ENCODE data around the gene DIO3. TPM values are rescaled to one million over a fixed set of nuclear protein-coding genes. Genes with fewer than 3 reads are reported as not detected.
"Not testable (repeated sequence)": the region's sequence is repeated elsewhere in the genome, so short reads cannot be mapped to it uniquely, and the experiment has no call there.

DIO3 gene
- total RNA-seq, 2 donors from 2014 or later = not detected

GRCh38 chr14:101559624-101560533 is 1.4 kb upstream of the DIO3 start:
- peaks cover 17% of the 10 kb centered on the region for H3K36me3 Mint-ChIP-seq (ENCODE audit: low read depth)
- H3K27ac Mint-ChIP-seq = no peak overlapping the region
- H3K4me3 Mint-ChIP-seq = no peak overlapping the region
- H3K27me3 Mint-ChIP-seq = peaks cover 26% of the 10 kb centered on the region
- H3K9me3 Mint-ChIP-seq = no peaks in the 10 kb centered on the region
- ATAC-seq (replicated peaks) = no peak
- no peaks in the 10 kb centered on the region for H3K4me1 Mint-ChIP-seq

- no peak overlapping the region for H3K4me3 Mint-ChIP-seq
These were observed 671 bp upstream of the DIO3 start for GRCh38 chr14:101560534-101561113.

GRCh38 chr14:101561897-101562490 is 699 bp downstream of the DIO3 start:
- H3K36me3 Mint-ChIP-seq (ENCODE audit: low read depth) = peaks cover 17% of the 10 kb centered on the region
- H3K4me3 Mint-ChIP-seq = no peak overlapping the region
- ATAC-seq (replicated peaks) = no peak
- H3K27ac Mint-ChIP-seq = no peak overlapping the region
- peaks cover 43% of the 10 kb centered on the region for H3K27me3 Mint-ChIP-seq
- no peaks in the 10 kb centered on the region for H3K9me3 Mint-ChIP-seq
- no peaks in the 10 kb centered on the region for H3K4me1 Mint-ChIP-seq

More at GRCh38 chr14:101560534-101561113, 671 bp upstream of the DIO3 start:
- no peaks in the 10 kb centered on the region for H3K4me1 Mint-ChIP-seq
- H3K27ac Mint-ChIP-seq = no peak overlapping the region
- no peak for ATAC-seq (replicated peaks)
- H3K36me3 Mint-ChIP-seq (ENCODE audit: low read depth) = peaks cover 17% of the 10 kb centered on the region
- H3K27me3 Mint-ChIP-seq = peaks cover 31% of the 10 kb centered on the region
- no peaks in the 10 kb centered on the region for H3K9me3 Mint-ChIP-seq

- Mint-ChIP-seq H3K9me3 (no peaks in the 10 kb centered on the region), H3K36me3 (ENCODE audit: low read depth) (peaks cover 17% of the 10 kb centered on the region), H3K27ac (no peak overlapping the region), H3K4me3 (no peak overlapping the region), H3K27me3 (peaks cover 43% of the 10 kb centered on the region), H3K4me1 (no peaks in the 10 kb centered on the region)
- ATAC-seq (replicated peaks) = no peak
These were observed 1.5 kb downstream of the DIO3 start for GRCh38 chr14:101562659-101563351.

GRCh38 chr14:101563352-101563653 is 2.0 kb downstream of the DIO3 start:
- ATAC-seq (replicated peaks) = no peak
- Mint-ChIP-seq H3K27me3 (peaks cover 46% of the 10 kb centered on the region), H3K9me3 (no peaks in the 10 kb centered on the region), H3K27ac (no peak overlapping the region), H3K4me1 (no peaks in the 10 kb centered on the region), H3K36me3 (ENCODE audit: low read depth) (peaks cover 17% of the 10 kb centered on the region), H3K4me3 (no peak overlapping the region)

GRCh38 chr14:101563654-101564443 is 2.6 kb downstream of the DIO3 start:
- Mint-ChIP-seq H3K4me3 (no peak overlapping the region), H3K36me3 (ENCODE audit: low read depth) (peaks cover 17% of the 10 kb centered on the region), H3K27ac (no peak overlapping the region), H3K27me3 (peaks cover 42% of the 10 kb centered on the region), H3K9me3 (no peaks in the 10 kb centered on the region), H3K4me1 (no peaks in the 10 kb centered on the region)
- no peak for ATAC-seq (replicated peaks)

GRCh38 chr14:101564444-101564776 is 3.1 kb downstream of the DIO3 start:
- Mint-ChIP-seq H3K9me3 (no peaks in the 10 kb centered on the region), H3K36me3 (ENCODE audit: low read depth) (peaks cover 17% of the 10 kb centered on the region), H3K27ac (no peak overlapping the region), H3K4me1 (no peaks in the 10 kb centered on the region), H3K27me3 (peaks cover 45% of the 10 kb centered on the region), H3K4me3 (no peak overlapping the region)
- ATAC-seq (replicated peaks) = no peak

- H3K27me3 Mint-ChIP-seq = peaks cover 45% of the 10 kb centered on the region
- H3K9me3 Mint-ChIP-seq = no peaks in the 10 kb centered on the region
- no peak overlapping the region for H3K27ac Mint-ChIP-seq
- no peaks in the 10 kb centered on the region for H3K4me1 Mint-ChIP-seq
- ATAC-seq (replicated peaks) = no peak
- H3K4me3 Mint-ChIP-seq = no peak overlapping the region
- H3K36me3 Mint-ChIP-seq (ENCODE audit: low read depth) = peaks cover 17% of the 10 kb centered on the region
These were observed 3.8 kb downstream of the DIO3 start for GRCh38 chr14:101564819-101565698.

- H3K9me3 Mint-ChIP-seq = no peaks in the 10 kb centered on the region
These were observed 6.0 kb downstream of the DIO3 start for GRCh38 chr14:101567252-101567651.

GRCh38 chr14:101571004-101571403 is 9.7 kb downstream of the DIO3 start:
- Mint-ChIP-seq H3K36me3 (ENCODE audit: low read depth) (no peaks in the 10 kb centered on the region), H3K4me3 (no peak overlapping the region), H3K27ac (no peak overlapping the region), H3K4me1 (no peaks in the 10 kb centered on the region), H3K27me3 (peaks cover 30% of the 10 kb centered on the region), H3K9me3 (no peaks in the 10 kb centered on the region)
- ATAC-seq (replicated peaks) = no peak

More at GRCh38 chr14:101567252-101567651, 6.0 kb downstream of the DIO3 start:
- no peak for ATAC-seq (replicated peaks)
- Mint-ChIP-seq H3K4me1 (no peaks in the 10 kb centered on the region), H3K27ac (no peak overlapping the region), H3K27me3 (peaks cover 46% of the 10 kb centered on the region), H3K4me3 (no peak overlapping the region), H3K36me3 (ENCODE audit: low read depth) (peaks cover 10% of the 10 kb centered on the region)

GRCh38 chr14:101572526-101572925 is 11.2 kb downstream of the DIO3 start:
- not testable (repeated sequence) for H3K9me3 Mint-ChIP-seq, H3K27ac Mint-ChIP-seq

GRCh38 chr14:101573289-101573688 is 12.0 kb downstream of the DIO3 start:
- H3K9me3 Mint-ChIP-seq = no peaks in the 10 kb centered on the region
- peaks cover 14% of the 10 kb centered on the region for H3K27me3 Mint-ChIP-seq
- no peaks in the 10 kb centered on the region for H3K4me1 Mint-ChIP-seq
- no peaks in the 10 kb centered on the region for H3K36me3 Mint-ChIP-seq (ENCODE audit: low read depth)
- H3K27ac Mint-ChIP-seq = no peak overlapping the region
- H3K4me3 Mint-ChIP-seq = no peak overlapping the region
- ATAC-seq (replicated peaks) = no peak

More at GRCh38 chr14:101572526-101572925, 11.2 kb downstream of the DIO3 start:
- H3K4me3 Mint-ChIP-seq; ATAC-seq (replicated peaks); H3K36me3 Mint-ChIP-seq (ENCODE audit: low read depth); H3K4me1 Mint-ChIP-seq: not testable (repeated sequence)
- H3K27me3 Mint-ChIP-seq = peaks cover 18% of the 10 kb centered on the region

GRCh38 chr14:101575581-101575980 is 14.3 kb downstream of the DIO3 start:
- no peak overlapping the region for H3K27ac Mint-ChIP-seq
- no peaks in the 10 kb centered on the region for H3K36me3 Mint-ChIP-seq (ENCODE audit: low read depth)
- ATAC-seq (replicated peaks) = no peak
- H3K27me3 Mint-ChIP-seq = peaks cover 8% of the 10 kb centered on the region
- H3K4me1 Mint-ChIP-seq = no peaks in the 10 kb centered on the region
- no peaks in the 10 kb centered on the region for H3K9me3 Mint-ChIP-seq
- H3K4me3 Mint-ChIP-seq = no peak overlapping the region

Measured in activated T-helper 17 cell treated with anti-CD3 and anti-CD28 coated beads, Interleukin-2, amount 50 U/mL, for 72 hours (primary cell).